GM12873 (cell line): ENCODE data around the gene STK26.

Experiments
- CTCF ChIP-seq: IDR thresholded peaks from 2 replicates; pipeline ENCODE4 v1.5.1; 2012; ENCODE audit warnings: low read depth, mild to moderate bottlenecking, moderate library complexity, low read length, control low read depth; ENCODE audit not compliant: insufficient read depth; ENCODE audit errors: missing control alignments

The STK26 gene

GRCh38 chrX:132022967-132023895 lies at the start of gene STK26:
Gene STK26 (plus strand): TSS chrX:132023302. CDS start chrX:132023618, 316 bp downstream.
- no peak for TF ChIP-seq CTCF

- no peak for TF ChIP-seq CTCF
Observed at GRCh38 chrX:131975851-131976250, 47.3 kb upstream of the STK26 start.

- no peak for TF ChIP-seq CTCF
Observed at GRCh38 chrX:131977619-131978018, 45.5 kb upstream of the STK26 start.

- TF ChIP-seq CTCF, result no peak
Observed at GRCh38 chrX:131979116-131979515, 44.0 kb upstream of the STK26 start.

- TF ChIP-seq CTCF, result no peak
Observed at GRCh38 chrX:131985526-131986049, 37.5 kb upstream of the STK26 start.

- TF ChIP-seq CTCF, result no peak
Observed at GRCh38 chrX:131987252-131987651, 35.9 kb upstream of the STK26 start.

GRCh38 chrX:131988236-131988635 lies 34.9 kb upstream of the STK26 start:
- TF ChIP-seq CTCF, result no peak
